Naive B cell (primary cell): ENCODE data around the gene CCDC187. TPM values are rescaled to one million over a fixed set of nuclear protein-coding genes. Genes with fewer than 3 reads are reported as not detected.

Experiments
- ATAC-seq, 2 donors: fragments of 150-1000 bp; cut with Tn5 transposase; 2 replicates each; pipeline ENCODE4 v1.10.0; 2021; ENCODE audit warnings: low read depth in 2 of 2, mild to moderate bottlenecking in 2 of 2, moderate library complexity in 2 of 2
- DNase-seq: peaks from one replicate; pipeline ENCODE4 v3.0.0; 2022
- H3K27ac Mint-ChIP-seq, 6 donors: one replicate each; pipeline ENCODE4 v1.8.0; 2020 to 2022; ENCODE audit warnings: mild to moderate bottlenecking in 6 of 6, mixed read lengths in 6 of 6, moderate library complexity in 5 of 6, inconsistent platforms in 2 of 6
- H3K27me3 Mint-ChIP-seq, 3 donors: one replicate each; pipeline ENCODE4 v1.8.0; 2021 to 2022; ENCODE audit warnings: mixed read lengths in 3 of 3, mild to moderate bottlenecking in 1 of 3
- H3K36me3 Mint-ChIP-seq, 2 donors: one replicate each; pipeline ENCODE4 v1.8.0; 2020 to 2022; ENCODE audit warnings: mixed read lengths in 2 of 2, inconsistent platforms in 1 of 2, mild to moderate bottlenecking in 1 of 2
- H3K4me1 Mint-ChIP-seq, 3 donors: one replicate each; pipeline ENCODE4 v1.8.0; 2020 to 2022; ENCODE audit warnings: mixed read lengths in 3 of 3, inconsistent platforms in 1 of 3, mild to moderate bottlenecking in 1 of 3, moderate library complexity in 1 of 3
- H3K4me3 Mint-ChIP-seq, 8 donors: one replicate each; pipeline ENCODE4 v1.8.0; 2020 to 2022; ENCODE audit warnings: mild to moderate bottlenecking in 8 of 8, mixed read lengths in 8 of 8, moderate library complexity in 8 of 8, inconsistent platforms in 2 of 8
- H3K9me3 Mint-ChIP-seq, 7 donors: one replicate each; pipeline ENCODE4 v1.8.0; 2020 to 2022; ENCODE audit warnings: mixed read lengths in 7 of 7, mild to moderate bottlenecking in 5 of 7, inconsistent platforms in 2 of 7, moderate library complexity in 1 of 7
- polyA plus RNA-seq, 6 donors: library from polyadenylated mRNA; unstranded; fragments of 300-500 nt; fragmentation: Illumina TruSeq; gene quantifications; one replicate each; pipeline ENCODE4 v1.2.3, GENCODE V29; 2021; ENCODE audit warnings: low read depth in 6 of 6

The CCDC187 gene
- polyA plus RNA-seq, 6 donors from 2014 or later = 0.38 to 4.3 (median 1.5) TPM

DNA sequence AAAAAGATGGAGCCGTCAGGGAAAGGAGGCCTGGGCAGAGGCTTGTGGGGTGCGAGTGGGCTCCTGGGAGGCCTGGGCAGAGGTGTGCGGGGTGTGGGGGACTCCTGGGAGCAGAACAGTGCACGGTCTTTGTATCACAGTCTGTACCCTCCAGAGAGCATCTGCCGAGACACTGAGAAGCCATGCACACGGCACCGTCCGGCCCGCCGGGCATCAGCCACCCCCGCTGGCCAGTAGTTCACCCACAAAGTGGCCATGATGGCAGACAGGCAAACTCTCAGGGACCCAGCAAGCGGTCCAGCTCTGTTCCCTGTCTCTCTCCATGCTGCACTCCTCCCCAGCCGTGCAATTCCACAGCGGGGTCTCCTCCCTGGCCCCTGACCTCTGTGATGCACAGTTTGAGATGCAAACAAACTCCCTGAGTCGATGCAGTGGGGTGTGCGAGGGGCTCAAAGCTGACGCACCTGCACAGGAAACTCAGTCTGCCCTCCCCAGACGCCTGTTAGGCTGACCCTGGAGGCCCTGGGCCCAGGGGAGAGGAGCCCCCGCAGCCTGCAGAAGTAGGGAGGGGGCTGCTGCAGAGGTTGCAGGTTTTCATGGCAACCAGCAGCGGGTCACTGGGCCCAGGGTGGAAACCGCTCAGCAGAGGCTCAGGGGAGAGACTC lies 14.3 kb upstream of the CCDC187 start:
- H3K36me3 Mint-ChIP-seq = peaks cover 5 to 17% of the 10 kb centered on the region in 2 donors
- peak overlapping the region in 3 of 6 donors; percentile 19 to 71 (median 69) for H3K27ac Mint-ChIP-seq
- DNase-seq (no peak), ATAC-seq (peak; percentile 46 to 58)
- peak overlapping the region in 2 of 8 donors; percentile 13 to 29 for H3K4me3 Mint-ChIP-seq
- H3K27me3 Mint-ChIP-seq = peaks cover 4 to 23% (median 19%) of the 10 kb centered on the region in 3 donors
- peaks cover 9 to 21% (median 13%) of the 10 kb centered on the region in 7 donors for H3K9me3 Mint-ChIP-seq
- peaks cover 7 to 20% (median 15%) of the 10 kb centered on the region in 3 donors for H3K4me1 Mint-ChIP-seq

DNA sequence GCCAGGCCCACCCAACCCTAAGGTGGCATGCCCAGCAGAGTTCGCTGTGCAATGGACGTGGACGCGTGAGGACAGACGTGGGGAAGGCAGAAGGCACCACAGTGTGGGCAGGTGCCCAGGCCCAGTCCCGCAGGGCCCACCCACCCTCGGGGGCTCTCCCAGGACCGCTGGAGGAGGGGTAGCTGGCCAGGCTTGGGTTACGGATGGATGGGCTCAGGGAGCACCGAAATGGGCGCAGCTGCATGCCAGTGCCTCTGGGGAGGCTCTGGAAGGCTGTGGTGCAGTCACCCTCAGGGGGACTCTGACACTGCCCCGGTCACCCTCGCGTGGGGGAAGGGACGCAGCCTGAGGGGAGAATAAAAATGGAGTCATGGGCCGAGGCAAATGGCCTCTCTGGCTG lies 13.8 kb upstream of the CCDC187 start:
- H3K27me3 Mint-ChIP-seq = peaks cover 4 to 23% (median 19%) of the 10 kb centered on the region in 3 donors
- no peak for DNase-seq
- H3K36me3 Mint-ChIP-seq = peaks cover 5 to 17% of the 10 kb centered on the region in 2 donors
- ATAC-seq = no peak
- peaks cover 9 to 21% (median 13%) of the 10 kb centered on the region in 7 donors for H3K9me3 Mint-ChIP-seq
- H3K27ac Mint-ChIP-seq = peak overlapping the region in 1 of 6 donors; percentile 71
- H3K4me3 Mint-ChIP-seq = peak overlapping the region in 1 of 8 donors; percentile 13
- peaks cover 7 to 20% (median 15%) of the 10 kb centered on the region in 3 donors for H3K4me1 Mint-ChIP-seq

DNA sequence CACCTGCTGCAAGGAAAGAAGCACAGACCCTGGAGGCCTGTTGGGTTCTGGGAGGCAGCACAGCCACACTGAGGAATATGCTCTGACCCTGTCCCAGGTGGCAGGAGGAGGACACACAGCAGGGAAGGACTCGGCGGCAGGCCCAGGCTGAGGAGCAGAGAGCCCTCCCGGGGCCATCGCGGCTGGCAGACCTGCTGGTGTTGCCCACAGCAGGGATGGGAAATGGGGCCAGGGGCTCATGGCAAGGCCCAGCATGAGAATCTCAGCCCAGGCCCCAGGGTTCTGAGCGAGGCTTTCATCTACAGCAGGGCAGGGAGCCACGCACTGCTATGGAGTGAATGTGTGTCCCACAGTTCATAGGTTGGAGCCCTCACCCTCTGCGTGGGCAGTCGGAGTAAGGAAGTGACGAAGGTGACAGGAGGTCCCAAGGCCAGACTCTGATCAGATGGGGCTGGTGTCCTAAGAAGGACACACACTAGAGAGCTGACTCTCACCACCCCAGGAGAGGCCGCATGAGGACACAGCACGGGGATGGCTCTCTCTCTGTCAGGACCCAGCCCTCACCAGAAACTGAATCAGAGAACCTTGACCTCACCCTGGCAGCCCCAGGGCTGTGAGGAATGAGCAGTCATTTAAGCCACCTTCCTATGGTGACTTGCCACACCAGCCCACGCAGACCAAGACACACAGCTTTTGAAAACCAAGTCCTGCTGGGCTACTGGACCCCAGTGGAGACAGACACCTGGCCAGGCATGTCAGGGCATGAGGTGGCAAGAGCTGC lies 13.2 kb upstream of the CCDC187 start:
- Mint-ChIP-seq H3K36me3 (peaks cover 5 to 17% of the 10 kb centered on the region in 2 donors), H3K27ac (no peak overlapping the region), H3K4me3 (peak overlapping the region in 3 of 8 donors; percentile 9 to 54 (median 13)), H3K4me1 (peaks cover 7 to 20% (median 15%) of the 10 kb centered on the region in 3 donors), H3K27me3 (peaks cover 4 to 23% (median 19%) of the 10 kb centered on the region in 3 donors), H3K9me3 (peaks cover 9 to 21% (median 13%) of the 10 kb centered on the region in 7 donors)
- DNase-seq (no peak), ATAC-seq (no peak)

DNA sequence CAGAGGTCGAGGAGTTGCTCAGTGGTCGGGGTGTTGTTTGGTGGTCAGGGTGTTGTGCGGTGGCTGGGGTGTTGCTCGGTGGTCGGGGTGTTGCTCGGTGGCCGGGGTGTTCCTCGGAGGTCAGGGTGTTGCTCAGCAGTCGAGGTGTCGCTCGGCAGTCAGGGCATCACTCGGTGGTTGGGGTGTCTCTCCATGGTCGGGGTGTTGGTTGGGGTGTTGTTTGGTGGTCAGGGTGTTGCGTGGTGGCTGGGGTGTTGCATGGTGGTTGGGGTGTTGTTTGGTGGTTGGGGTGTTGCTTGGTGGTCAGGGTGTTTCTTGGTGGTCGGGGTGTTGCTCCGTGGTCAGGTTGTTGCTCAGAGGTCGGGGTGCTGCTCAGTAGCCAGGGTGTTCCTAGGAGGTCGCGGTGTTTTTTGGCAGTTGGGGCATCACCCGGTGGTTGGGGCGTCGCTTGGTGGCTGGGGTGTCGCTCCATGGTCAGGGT lies 12.4 kb upstream of the CCDC187 start:
- Mint-ChIP-seq H3K27ac (peak overlapping the region in 2 of 6 donors; percentile 46 to 66), H3K9me3 (peaks cover 9 to 21% (median 13%) of the 10 kb centered on the region in 7 donors), H3K4me3 (peak overlapping the region in 2 of 8 donors; percentile 25 to 54), H3K4me1 (peaks cover 7 to 20% (median 15%) of the 10 kb centered on the region in 3 donors), H3K36me3 (peaks cover 5 to 17% of the 10 kb centered on the region in 2 donors), H3K27me3 (peaks cover 4 to 23% (median 19%) of the 10 kb centered on the region in 3 donors)
- ATAC-seq = no peak
- no peak for DNase-seq

DNA sequence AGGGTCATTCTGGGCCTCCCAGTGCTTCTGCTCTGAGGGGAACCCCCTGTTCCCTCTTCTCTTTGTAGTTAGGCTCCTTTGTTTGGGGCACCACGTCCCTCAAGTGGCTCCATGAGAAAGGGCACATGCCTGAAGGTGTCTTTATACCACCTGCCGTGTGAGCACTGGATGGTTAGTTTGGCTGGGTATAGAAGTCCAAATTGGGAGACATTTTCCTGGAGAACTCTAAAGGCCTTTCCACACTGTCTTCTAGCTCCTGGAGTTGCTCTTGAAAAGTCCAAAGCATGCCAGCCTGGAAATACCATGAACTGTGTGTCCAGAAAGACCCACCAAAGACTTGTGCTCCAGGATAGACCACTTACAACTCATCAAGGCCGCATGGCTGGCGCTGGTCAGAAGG lies 11.1 kb upstream of the CCDC187 start:
- peaks cover 7 to 20% (median 15%) of the 10 kb centered on the region in 3 donors for H3K4me1 Mint-ChIP-seq
- DNase-seq = no peak
- H3K27ac Mint-ChIP-seq = peak overlapping the region in 2 of 6 donors; percentile 9 to 15
- peaks cover 4 to 23% (median 19%) of the 10 kb centered on the region in 3 donors for H3K27me3 Mint-ChIP-seq
- ATAC-seq = no peak
- peaks cover 9 to 21% (median 13%) of the 10 kb centered on the region in 7 donors for H3K9me3 Mint-ChIP-seq
- peaks cover 5 to 17% of the 10 kb centered on the region in 2 donors for H3K36me3 Mint-ChIP-seq
- no peak overlapping the region for H3K4me3 Mint-ChIP-seq

DNA sequence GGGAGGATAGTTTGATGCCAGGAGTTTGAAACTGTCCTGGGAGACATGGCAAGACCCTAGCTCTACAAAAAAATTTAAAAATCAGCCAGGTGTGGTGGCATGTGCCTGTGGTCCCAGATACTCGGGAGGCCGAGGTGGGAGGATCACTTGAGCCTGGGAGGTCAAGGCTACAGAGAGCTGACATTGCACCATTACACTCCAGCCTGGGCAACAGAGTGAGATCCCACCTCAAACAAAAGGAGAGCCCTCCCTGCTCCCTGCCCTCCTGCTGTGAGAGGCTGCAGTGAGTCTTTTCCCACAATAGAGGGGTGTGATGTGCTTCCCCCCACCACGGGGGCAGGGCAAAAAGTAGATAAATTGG lies 10.1 kb upstream of the CCDC187 start:
- H3K27ac Mint-ChIP-seq = no peak overlapping the region
- H3K4me3 Mint-ChIP-seq = no peak overlapping the region
- H3K36me3 Mint-ChIP-seq = peaks cover 5 to 17% of the 10 kb centered on the region in 2 donors
- DNase-seq = no peak
- H3K4me1 Mint-ChIP-seq = peaks cover 7 to 20% (median 15%) of the 10 kb centered on the region in 3 donors
- H3K27me3 Mint-ChIP-seq = peaks cover 4 to 23% (median 19%) of the 10 kb centered on the region in 3 donors
- peaks cover 9 to 21% (median 13%) of the 10 kb centered on the region in 7 donors for H3K9me3 Mint-ChIP-seq
- no peak for ATAC-seq

DNA sequence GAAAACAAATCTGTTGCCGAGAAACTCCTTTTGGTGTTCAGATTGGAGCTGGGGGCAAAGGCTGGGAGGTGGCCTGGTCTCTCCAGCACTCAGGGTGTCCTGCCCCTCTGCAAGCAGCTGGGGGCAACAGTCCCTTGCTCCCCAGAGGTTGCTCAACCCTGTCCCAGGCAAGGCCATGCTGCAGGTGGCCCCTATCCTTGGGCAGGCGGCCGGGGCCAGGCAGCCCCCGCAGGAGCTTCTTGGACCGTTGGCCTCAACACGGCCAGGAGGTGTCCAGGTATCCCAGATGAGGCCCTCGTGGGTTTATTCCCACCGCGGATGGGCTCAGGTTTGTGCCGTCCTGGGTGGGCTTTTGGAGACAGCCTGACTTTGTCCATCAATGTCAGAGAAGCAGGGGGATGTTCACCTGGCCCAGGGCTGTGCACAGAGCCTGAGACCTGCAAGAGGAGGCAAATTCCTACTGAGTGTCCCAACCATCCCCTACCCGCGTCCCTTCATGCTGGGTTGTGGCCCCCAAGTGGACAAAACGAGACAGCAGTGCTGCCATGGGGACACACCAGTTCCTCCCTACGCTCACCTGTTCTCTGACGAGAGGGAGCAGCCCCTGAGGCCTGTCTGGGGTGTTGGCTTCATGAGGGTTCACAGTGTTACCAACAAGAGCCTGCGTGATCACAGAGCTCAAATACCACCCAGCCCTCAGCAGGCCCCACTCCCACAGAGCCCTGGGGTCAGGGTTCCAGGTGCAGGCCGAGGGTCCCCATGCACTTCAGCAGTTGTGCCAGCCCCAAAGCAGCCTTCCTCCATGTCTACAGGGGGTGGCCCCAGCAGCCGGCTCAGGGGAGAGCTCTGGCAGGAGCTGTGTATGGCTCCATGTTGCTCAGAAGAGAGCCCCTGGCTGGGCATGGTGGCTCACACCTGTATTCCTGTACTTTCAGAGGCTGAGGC lies 9.5 kb upstream of the CCDC187 start:
- peaks cover 5 to 17% of the 10 kb centered on the region in 2 donors for H3K36me3 Mint-ChIP-seq
- H3K27me3 Mint-ChIP-seq = peaks cover 4 to 23% (median 19%) of the 10 kb centered on the region in 3 donors
- peaks cover 9 to 21% (median 13%) of the 10 kb centered on the region in 7 donors for H3K9me3 Mint-ChIP-seq
- peak overlapping the region in 1 of 6 donors; percentile 79 for H3K27ac Mint-ChIP-seq
- ATAC-seq (no peak), DNase-seq (no peak)
- peaks cover 7 to 20% (median 15%) of the 10 kb centered on the region in 3 donors for H3K4me1 Mint-ChIP-seq
- H3K4me3 Mint-ChIP-seq = peak overlapping the region in 1 of 8 donors; percentile 18

DNA sequence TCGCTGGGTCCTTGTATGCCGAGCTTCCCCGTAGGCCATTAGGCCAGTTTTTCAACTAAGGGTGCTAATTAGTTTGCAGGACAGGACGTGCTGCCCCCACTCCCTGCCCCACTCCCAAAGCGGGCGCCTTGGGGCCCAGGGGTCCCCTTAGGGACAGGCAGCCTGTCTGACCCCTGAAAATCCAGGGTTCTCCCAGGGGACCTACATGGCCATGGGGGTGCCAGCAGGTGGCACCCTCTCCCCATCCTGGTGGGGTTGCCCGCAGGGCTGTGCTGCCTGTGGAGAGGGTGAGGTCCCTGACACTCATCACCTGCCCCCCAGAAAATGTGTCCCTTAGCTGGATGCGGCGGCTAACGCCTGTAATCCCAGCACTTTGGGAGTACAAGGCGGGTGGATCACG lies 8.5 kb upstream of the CCDC187 start:
- ATAC-seq = peak; percentile 37 to 40
- Mint-ChIP-seq H3K27ac (peak overlapping the region in 1 of 6 donors; percentile 75), H3K9me3 (peaks cover 9 to 21% (median 13%) of the 10 kb centered on the region in 7 donors), H3K4me1 (peaks cover 0 to 10% (median 6%) of the 10 kb centered on the region in 3 donors), H3K36me3 (peaks cover 5 to 17% of the 10 kb centered on the region in 2 donors), H3K27me3 (peaks cover 4 to 19% (median 16%) of the 10 kb centered on the region in 3 donors), H3K4me3 (peak overlapping the region in 1 of 8 donors; percentile 39)
- no peak for DNase-seq

DNA sequence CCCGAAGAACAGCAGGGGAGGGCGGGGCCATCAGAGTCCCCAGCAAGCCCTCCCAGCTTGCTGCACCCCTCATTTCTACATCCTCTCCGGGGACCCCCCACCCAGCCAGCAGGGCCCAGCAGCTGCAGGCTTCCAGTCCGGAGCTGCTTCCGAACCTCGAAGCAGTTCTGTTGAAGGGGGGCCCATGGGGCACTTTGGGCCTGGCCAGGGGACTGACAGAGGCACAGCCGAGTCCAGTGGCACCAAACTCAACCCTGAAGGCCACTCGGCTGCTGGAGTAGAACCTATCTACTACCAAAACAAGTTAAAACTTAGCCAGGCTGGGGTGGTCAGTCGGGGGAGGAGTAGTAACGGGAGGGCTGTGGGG lies 8.1 kb upstream of the CCDC187 start:
- DNase-seq (no peak), ATAC-seq (no peak)
- no peak overlapping the region for H3K27ac Mint-ChIP-seq
- peaks cover 0 to 9% (median 1%) of the 10 kb centered on the region in 3 donors for H3K4me1 Mint-ChIP-seq
- H3K4me3 Mint-ChIP-seq = no peak overlapping the region
- peaks cover 9 to 21% (median 13%) of the 10 kb centered on the region in 7 donors for H3K9me3 Mint-ChIP-seq
- H3K27me3 Mint-ChIP-seq = peaks cover 4 to 19% (median 12%) of the 10 kb centered on the region in 3 donors
- H3K36me3 Mint-ChIP-seq = peaks cover 5 to 17% of the 10 kb centered on the region in 2 donors

DNA sequence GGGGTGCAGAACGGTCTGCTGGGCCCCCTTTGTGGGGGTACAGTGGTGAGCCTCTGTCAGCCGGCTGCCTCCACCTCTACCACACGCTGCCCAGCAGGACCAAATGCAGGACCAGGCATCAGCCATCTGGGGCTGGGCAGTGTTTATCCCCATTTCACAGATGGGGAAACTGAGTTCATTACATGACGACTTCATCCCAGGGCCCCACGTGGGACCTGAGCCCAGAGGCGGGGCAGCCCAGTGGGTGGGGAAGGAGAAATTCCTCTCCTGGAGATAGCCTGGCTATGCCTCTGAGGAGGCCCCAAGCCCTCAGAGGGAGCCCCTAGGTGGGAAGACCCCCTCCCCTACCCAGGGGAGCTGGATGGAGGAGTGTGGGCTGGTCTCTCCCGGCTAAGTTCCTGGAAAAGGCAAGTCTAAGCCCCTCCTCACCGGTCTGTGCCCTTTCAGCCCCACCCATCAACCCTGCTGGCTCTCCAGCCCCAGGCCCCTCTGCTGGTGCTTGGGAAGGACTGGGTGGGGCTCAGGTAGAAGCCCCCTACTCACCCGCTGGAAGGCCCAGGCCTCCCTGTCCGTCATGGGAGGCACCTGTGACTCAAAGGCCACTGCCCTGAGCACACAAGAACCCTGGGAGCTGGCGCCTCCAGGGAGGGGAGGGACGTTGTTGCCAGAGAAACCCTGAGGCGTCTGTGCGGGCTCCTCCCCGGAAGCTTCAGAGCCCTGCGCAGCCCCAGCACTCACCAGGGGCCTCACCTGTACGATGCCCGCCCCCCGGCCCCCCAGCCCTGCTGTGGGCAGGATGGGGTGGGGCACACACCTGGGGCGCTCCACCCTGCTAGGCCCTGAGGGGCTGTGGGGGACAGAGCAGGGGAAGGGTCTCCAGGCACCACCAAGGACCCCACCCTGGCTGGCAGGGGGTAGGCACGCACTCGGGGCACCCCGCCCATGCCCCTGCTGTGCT lies 7.4 kb upstream of the CCDC187 start:
- Mint-ChIP-seq H3K4me3 (peak overlapping the region in 5 of 8 donors; percentile 10 to 78 (median 44)), H3K4me1 (peaks cover 0 to 12% (median 0%) of the 10 kb centered on the region in 3 donors), H3K27me3 (peaks cover 6 to 14% (median 7%) of the 10 kb centered on the region in 3 donors), H3K9me3 (peaks cover 9 to 18% (median 13%) of the 10 kb centered on the region in 7 donors), H3K36me3 (peaks cover 5 to 16% of the 10 kb centered on the region in 2 donors), H3K27ac (peak overlapping the region in 3 of 6 donors; percentile 17 to 82 (median 45))
- DNase-seq (no peak), ATAC-seq (peak; percentile 23 to 29)

DNA sequence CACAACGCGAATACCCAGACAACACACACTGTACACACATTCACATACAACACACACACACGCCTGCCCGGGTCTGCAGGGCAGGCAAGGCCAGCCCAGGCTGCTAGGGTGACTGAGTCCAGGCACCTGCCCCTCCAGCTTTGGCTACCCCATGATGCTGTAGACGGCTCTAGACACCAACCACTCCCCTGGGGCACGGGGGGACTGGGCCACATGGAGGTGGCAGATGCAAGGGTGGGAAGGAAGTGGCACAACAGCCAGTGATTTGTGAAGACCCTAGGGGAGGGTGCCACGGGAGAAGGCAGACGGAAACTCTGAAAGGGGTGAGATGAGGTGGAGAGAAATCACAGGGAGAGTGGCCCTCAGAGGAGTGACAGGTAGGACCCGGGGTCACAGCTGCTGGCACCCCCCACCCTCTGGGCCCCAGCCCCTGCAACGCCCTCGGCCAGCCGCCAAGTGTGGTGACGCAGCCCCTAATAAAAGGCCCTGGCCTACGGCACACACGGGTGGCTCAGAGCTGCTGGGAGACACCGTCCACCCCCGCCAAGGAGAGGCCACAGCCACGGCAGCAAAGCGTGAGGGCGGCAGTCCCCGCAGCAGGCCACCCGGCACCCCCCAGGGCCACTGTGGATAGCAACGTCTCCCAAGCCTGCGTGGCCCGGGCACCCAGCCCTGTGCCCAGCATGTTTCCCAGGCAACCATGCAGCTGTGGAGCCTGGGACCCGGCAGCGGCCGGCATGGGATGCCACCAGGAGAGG lies 6.6 kb upstream of the CCDC187 start:
- ATAC-seq (peak; percentile 34 to 37), DNase-seq (peak; percentile 70)
- Mint-ChIP-seq H3K9me3 (peaks cover 4 to 12% (median 10%) of the 10 kb centered on the region in 7 donors), H3K4me1 (peaks cover 0 to 10% (median 0%) of the 10 kb centered on the region in 3 donors), H3K36me3 (peaks cover 5 to 7% of the 10 kb centered on the region in 2 donors), H3K4me3 (peak overlapping the region in 2 of 8 donors; percentile 21 to 44), H3K27me3 (peaks cover 0 to 9% (median 5%) of the 10 kb centered on the region in 3 donors), H3K27ac (no peak overlapping the region)
